Upper lobe of right lung (tissue), 1 donor: ENCODE measurements around the gene DHX34. TPM values are rescaled to one million over a fixed set of nuclear protein-coding genes. Genes with fewer than 3 reads are reported as not detected.
A peak's percentile ranks its signal among the peaks of the same experiment; 100 is the strongest.

Source experiments
- ATAC-seq: fragments of 200-7000 bp; cut with Tn5 transposase; one replicate; pipeline ENCODE4 v1.9.1; 2020; ENCODE audit warnings: mild to moderate bottlenecking, moderate library complexity
- DNase-seq: peaks from one replicate; pipeline ENCODE4 v3.0.0-alpha.2; 2020
- H3K27ac ChIP-seq: fragments of 200-600 bp; one replicate; pipeline ENCODE4 v1.8.0; 2022
- H3K27me3 ChIP-seq: fragments of 200-600 bp; one replicate; pipeline ENCODE4 v1.8.0; 2022; ENCODE audit warnings: mild to moderate bottlenecking
- H3K36me3 ChIP-seq: fragments of 200-600 bp; one replicate; pipeline ENCODE4 v1.8.0; 2022
- H3K4me1 ChIP-seq: fragments of 200-600 bp; one replicate; pipeline ENCODE4 v1.8.0; 2022
- H3K4me3 ChIP-seq: fragments of 200-600 bp; one replicate; pipeline ENCODE4 v1.8.0; 2022; ENCODE audit warnings: mild to moderate bottlenecking
- H3K9me3 ChIP-seq: fragments of 200-600 bp; one replicate; pipeline ENCODE4 v1.8.0; 2022
- intact Hi-C: fragments of 100-400 bp; cut with DNase I; formaldehyde crosslinking; loops from one replicate; pipeline ENCODE4 v1.11.0; 2022
- total RNA-seq: library from RNA; stranded (reverse); fragmentation: NEBNext Ultra II Directional; extraction: Animal tissue kit (Norgen Biotek cat#: 25700); gene quantifications from one replicate; pipeline ENCODE4 v1.2.1, GENCODE V29; 2021
- TF ChIP-seq, protein P1 (sequence below): fragments of 200-600 bp; IDR thresholded peaks from one replicate; pipeline ENCODE4 v1.8.0; 2022; ENCODE audit warnings: antibody characterized with exemption
- donor health status: DM: no; HTN: yes; CAD: no; lungs with severe emphysema.

Gene DHX34
- total RNA-seq, 1 donor from 2014 or later = 15.8 TPM

- no peak overlapping the region for H3K27ac ChIP-seq
- peaks cover 14% of the 10 kb centered on the region for H3K4me1 ChIP-seq
- no peaks in the 10 kb centered on the region for H3K36me3 ChIP-seq
- no peak overlapping the region for H3K4me3 ChIP-seq
- H3K9me3 ChIP-seq = no peaks in the 10 kb centered on the region
- ATAC-seq (no peak), DNase-seq (peak; percentile 57)
- peaks cover 62% of the 10 kb centered on the region for H3K27me3 ChIP-seq
- intact Hi-C loops = no loop called here
- TF ChIP-seq, protein P1, sequence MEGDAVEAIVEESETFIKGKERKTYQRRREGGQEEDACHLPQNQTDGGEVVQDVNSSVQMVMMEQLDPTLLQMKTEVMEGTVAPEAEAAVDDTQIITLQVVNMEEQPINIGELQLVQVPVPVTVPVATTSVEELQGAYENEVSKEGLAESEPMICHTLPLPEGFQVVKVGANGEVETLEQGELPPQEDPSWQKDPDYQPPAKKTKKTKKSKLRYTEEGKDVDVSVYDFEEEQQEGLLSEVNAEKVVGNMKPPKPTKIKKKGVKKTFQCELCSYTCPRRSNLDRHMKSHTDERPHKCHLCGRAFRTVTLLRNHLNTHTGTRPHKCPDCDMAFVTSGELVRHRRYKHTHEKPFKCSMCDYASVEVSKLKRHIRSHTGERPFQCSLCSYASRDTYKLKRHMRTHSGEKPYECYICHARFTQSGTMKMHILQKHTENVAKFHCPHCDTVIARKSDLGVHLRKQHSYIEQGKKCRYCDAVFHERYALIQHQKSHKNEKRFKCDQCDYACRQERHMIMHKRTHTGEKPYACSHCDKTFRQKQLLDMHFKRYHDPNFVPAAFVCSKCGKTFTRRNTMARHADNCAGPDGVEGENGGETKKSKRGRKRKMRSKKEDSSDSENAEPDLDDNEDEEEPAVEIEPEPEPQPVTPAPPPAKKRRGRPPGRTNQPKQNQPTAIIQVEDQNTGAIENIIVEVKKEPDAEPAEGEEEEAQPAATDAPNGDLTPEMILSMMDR = no peak
These were observed 80.2 kb downstream of the DHX34 start for GRCh38 chr19:47429140-47429793.

GRCh38 chr19:47430041-47430802, 81.1 kb downstream of the DHX34 start:
- peak; percentile 81 for DNase-seq
- H3K4me3 ChIP-seq = peak overlapping the region; percentile 13
- no peaks in the 10 kb centered on the region for H3K36me3 ChIP-seq
- TF ChIP-seq, protein P1 = peak; percentile 33
- intact Hi-C loops = no loop called here
- no peak overlapping the region for H3K27ac ChIP-seq
- no peaks in the 10 kb centered on the region for H3K9me3 ChIP-seq
- peaks cover 14% of the 10 kb centered on the region for H3K4me1 ChIP-seq
- H3K27me3 ChIP-seq = peaks cover 62% of the 10 kb centered on the region
- ATAC-seq = peak; percentile 72

- no peaks in the 10 kb centered on the region for H3K9me3 ChIP-seq
- DNase-seq (no peak), ATAC-seq (no peak)
- intact Hi-C loops = no loop called here
- no peaks in the 10 kb centered on the region for H3K36me3 ChIP-seq
- H3K4me1 ChIP-seq = peaks cover 14% of the 10 kb centered on the region
- TF ChIP-seq, protein P1 = no peak
- peaks cover 60% of the 10 kb centered on the region for H3K27me3 ChIP-seq
- no peak overlapping the region for H3K27ac ChIP-seq
- H3K4me3 ChIP-seq = no peak overlapping the region
These were observed 83.0 kb downstream of the DHX34 start for GRCh38 chr19:47432091-47432490.

Other genes with a start within 250 kb of the DHX34 start
- gene ZC3H4, start 235.5 kb upstream of the DHX34 start, total RNA-seq = 47.5 TPM
- 57.6 TPM for gene SAE1, start 218.5 kb upstream of the DHX34 start, total RNA-seq
- 20.1 TPM for gene BBC3, start 118.1 kb upstream of the DHX34 start, total RNA-seq
- gene CCDC9, start 92.8 kb upstream of the DHX34 start, total RNA-seq = 36.1 TPM
- gene INAFM1, start 74.4 kb upstream of the DHX34 start, total RNA-seq = 18.2 TPM
- 58.9 TPM for gene C5AR1, start 39.5 kb upstream of the DHX34 start, total RNA-seq
- gene C5AR2, start 17.1 kb upstream of the DHX34 start, total RNA-seq = 3.5 TPM
- gene MEIS3, start 70.2 kb downstream of the DHX34 start, total RNA-seq = 4.3 TPM
- 0.23 TPM for gene SLC8A2, start 122.6 kb downstream of the DHX34 start, total RNA-seq
- gene KPTN, start 134.9 kb downstream of the DHX34 start, total RNA-seq = 9.3 TPM
- 134 TPM for gene NAPA, start 165.7 kb downstream of the DHX34 start, total RNA-seq
- gene ZNF541, start 223.8 kb downstream of the DHX34 start, total RNA-seq = 0.26 TPM